COLO829 (cell line): ENCODE measurements around the gene NACC2.

Experiments used
- DNase-seq: peaks from one replicate; pipeline ENCODE4 v3.0.0; 2012; ENCODE audit warnings: low spot score

NACC2 gene

DNA sequence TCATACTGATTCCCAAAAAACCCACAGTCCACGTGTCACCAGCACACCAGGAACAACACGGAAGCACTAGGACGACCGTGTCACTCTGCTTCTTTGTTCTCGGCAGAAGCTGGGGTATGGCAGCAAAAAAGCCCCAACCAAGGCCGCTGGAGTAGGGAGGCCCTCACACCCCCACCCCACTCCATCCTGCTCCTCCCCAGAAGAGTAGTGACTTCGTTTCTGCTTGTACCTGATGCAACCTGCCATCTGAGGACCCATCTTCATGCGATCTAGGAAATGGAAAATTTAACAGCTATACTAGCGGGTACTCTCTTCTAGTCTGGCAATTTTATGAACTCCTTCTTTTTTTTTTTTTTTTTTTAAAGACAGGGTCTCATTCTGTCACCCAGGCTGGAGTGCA, 137.7 kb downstream of the NACC2 start:
- DNase-seq = no peak

DNA sequence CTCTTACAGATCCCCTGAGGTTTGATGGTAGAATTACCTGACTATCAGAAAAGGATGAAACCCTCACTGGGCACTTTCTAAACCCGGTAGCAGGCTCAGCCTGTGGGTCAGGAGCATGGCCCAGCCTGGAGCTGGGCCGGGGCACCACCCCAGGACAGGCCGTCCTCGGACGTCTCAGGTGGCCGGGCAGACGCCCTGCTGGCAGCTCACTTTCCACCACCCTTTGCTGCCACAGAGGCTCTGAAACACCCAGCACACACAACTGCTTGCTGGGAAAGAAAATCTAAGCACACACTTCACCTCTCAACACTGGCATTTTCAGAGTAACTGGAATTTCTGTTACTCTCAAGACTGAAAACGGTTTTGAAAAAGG, 138.3 kb downstream of the NACC2 start:
- no peak for DNase-seq
